GM23338 (cell line): ENCODE data around the gene AATF. TPM values are rescaled to one million over a fixed set of nuclear protein-coding genes. Genes with fewer than 3 reads are reported as not detected.
A peak's percentile ranks its signal among the peaks of the same experiment; 100 is the strongest.

ENCODE experiments used
- ATAC-seq: fragments of 200-7000 bp; cut with Tn5 transposase; 3 replicates; pipeline ENCODE4 v1.9.1; 2020
- DNase-seq: peaks from one replicate; pipeline ENCODE4 v3.0.0-alpha.2; 2015; ENCODE audit warnings: low spot score
- H2AFZ ChIP-seq: fragments of 200-600 bp; sonication (generic); 2 replicates; pipeline ENCODE4 v1.8.0; 2016; ENCODE audit warnings: antibody characterized with exemption, mild to moderate bottlenecking, moderate library complexity
- H3F3A ChIP-seq: fragments of 200-600 bp; sonication (generic); replicated peaks from 2 replicates; pipeline ENCODE4 v1.8.0; 2017; ENCODE audit warnings: antibody characterized with exemption, mixed run types, low read depth
- H3K27ac ChIP-seq: fragments of 200-600 bp; sonication (generic); 2 replicates; pipeline ENCODE4 v1.6.1; 2016; ENCODE audit warnings: low read depth
- H3K27me3 ChIP-seq: fragments of 200-600 bp; sonication (generic); 2 replicates; pipeline ENCODE4 v1.8.0; 2016; ENCODE audit warnings: mild to moderate bottlenecking, mixed run types, moderate library complexity; ENCODE audit not compliant: insufficient read depth
- H3K36me3 ChIP-seq: fragments of 200-600 bp; sonication (generic); 2 replicates; pipeline ENCODE4 v1.8.0; 2016; ENCODE audit warnings: mild to moderate bottlenecking; ENCODE audit not compliant: insufficient read depth
- H3K4me1 ChIP-seq: fragments of 200-600 bp; sonication (generic); 2 replicates; pipeline ENCODE4 v1.8.0; 2016; ENCODE audit warnings: mild to moderate bottlenecking, moderate library complexity; ENCODE audit not compliant: insufficient read depth
- H3K4me2 ChIP-seq: fragments of 200-600 bp; sonication (generic); 2 replicates; pipeline ENCODE4 v1.7.1; 2017; ENCODE audit warnings: mixed run types
- H3K4me3 ChIP-seq: fragments of 200-600 bp; sonication (generic); 2 replicates; pipeline ENCODE4 v1.6.1; 2016; ENCODE audit warnings: mixed run types
- H3K79me2 ChIP-seq: fragments of 200-600 bp; sonication (generic); replicated peaks from 2 replicates; pipeline ENCODE4 v1.8.0; 2017; ENCODE audit warnings: mild to moderate bottlenecking; ENCODE audit not compliant: insufficient read depth
- H3K9me2 ChIP-seq: fragments of 200-600 bp; sonication (generic); 2 replicates; pipeline ENCODE4 v1.8.0; 2017; ENCODE audit not compliant: insufficient read depth
- H4K20me1 ChIP-seq: fragments of 200-600 bp; sonication (generic); replicated peaks from 2 replicates; pipeline ENCODE4 v1.8.0; 2017; ENCODE audit warnings: mild to moderate bottlenecking; ENCODE audit not compliant: insufficient read depth
- H3K27ac Mint-ChIP-seq: 2 replicates; pipeline ENCODE4 v1.8.0; 2020; ENCODE audit warnings: inconsistent platforms, mild to moderate bottlenecking, moderate library complexity, mixed read lengths
- H3K27me3 Mint-ChIP-seq: 3 replicates; pipeline ENCODE4 v1.8.0; 2022; ENCODE audit warnings: low read depth, mild to moderate bottlenecking, moderate library complexity, mixed read lengths, inconsistent platforms; ENCODE audit not compliant: insufficient read depth, poor library complexity
- H3K36me3 Mint-ChIP-seq: 3 replicates; pipeline ENCODE4 v1.8.0; 2021; ENCODE audit warnings: low read depth, mild to moderate bottlenecking, inconsistent platforms, moderate library complexity, mixed read lengths
- H3K4me1 Mint-ChIP-seq: 3 replicates; pipeline ENCODE4 v1.8.0; 2020; ENCODE audit warnings: mild to moderate bottlenecking, inconsistent platforms, mixed read lengths
- H3K4me3 Mint-ChIP-seq: 3 replicates; pipeline ENCODE4 v1.8.0; 2021; ENCODE audit warnings: moderate library complexity, mild to moderate bottlenecking, inconsistent platforms, mixed read lengths
- H3K9me3 Mint-ChIP-seq: 3 replicates; pipeline ENCODE4 v1.8.0; 2020; ENCODE audit warnings: moderate library complexity, mild to moderate bottlenecking, inconsistent platforms, mixed read lengths
- CREB1 ChIP-seq: fragments of 250-450 bp; sonication (Bioruptor Pico); IDR thresholded peaks from 2 replicates; pipeline ENCODE4 v1.5.0; 2020; ENCODE audit warnings: low read depth, mild to moderate bottlenecking, moderate library complexity
- ETS1 ChIP-seq: IDR thresholded peaks from 2 replicates; pipeline ENCODE4 v1.6.1; 2016; ENCODE audit warnings: antibody characterized with exemption
- EZH2 ChIP-seq: fragments of 200-600 bp; sonication (generic); IDR thresholded peaks from one replicate; pipeline ENCODE4 v1.8.0; 2017; ENCODE audit warnings: antibody characterized with exemption, mild to moderate bottlenecking, low read depth; ENCODE audit not compliant: unreplicated experiment
- EZH2phosphoT487 ChIP-seq: fragments of 200-600 bp; sonication (generic); IDR thresholded peaks from one replicate; pipeline ENCODE4 v1.8.1; 2018; ENCODE audit warnings: antibody characterized with exemption; ENCODE audit not compliant: unreplicated experiment
- NANOG ChIP-seq: IDR thresholded peaks from 2 replicates; pipeline ENCODE4 v1.6.1; 2016; ENCODE audit warnings: antibody characterized with exemption, borderline replicate concordance
- ZNF114 ChIP-seq: fragments of 250-450 bp; sonication (Bioruptor Pico); IDR thresholded peaks from 2 replicates; pipeline ENCODE4 v1.5.0; 2020; ENCODE audit warnings: mild to moderate bottlenecking, moderate library complexity
- ZNF331 ChIP-seq: fragments of 250-450 bp; sonication (Bioruptor Pico); IDR thresholded peaks from 2 replicates; pipeline ENCODE4 v1.5.0; 2020; ENCODE audit warnings: low read depth, mild to moderate bottlenecking, moderate library complexity
- polyA plus RNA-seq: library from polyadenylated mRNA; unstranded; fragments of >200 nt; fragmentation: Nextera tagmentation; extraction: Ambion mirVana; gene quantifications from 2 replicates; pipeline ENCODE4 v1.2.1, GENCODE V29; 2016
- total RNA-seq: library from RNA; depleted of rRNA; stranded (reverse); fragments of >200 nt; shearing (Covaris generic); gene quantifications from 2 replicates; pipeline ENCODE4 v1.2.3, GENCODE V29; 2014

Gene AATF
- total and polyA plus RNA-seq, 2 experiments from 2014 or later, result 40.2 to 71.2 TPM

- H3K4me2 ChIP-seq, result peak overlapping the region; percentile 86
- Mint-ChIP-seq H3K36me3 (peaks cover 2% of the 10 kb centered on the region; the same call in 1 of the 3 replicates), H3K27me3 (peaks cover 100% of the 10 kb centered on the region), H3K9me3 (peaks cover 11% of the 10 kb centered on the region; the same call in 2 of the 3 replicates), H3K4me3 (peak overlapping the region; percentile 47), H3K27ac (no peak overlapping the region), H3K4me1 (peaks cover 69% of the 10 kb centered on the region)
- peaks cover 90% of the 10 kb centered on the region for H3K4me1 ChIP-seq
- H3K36me3 ChIP-seq, result no peaks in the 10 kb centered on the region
- H3K79me2 ChIP-seq, result no peaks in the 10 kb centered on the region
- H2AFZ ChIP-seq, result no peak overlapping the region
- ATAC-seq, result peak; percentile 5; the same call in 2 of the 3 replicates
- peak overlapping the region; percentile 55 for H3K4me3 ChIP-seq
- TF ChIP-seq CREB1 (no peak), EZH2phosphoT487 (peak; percentile 45), EZH2 (peak; percentile 97)
- H4K20me1 ChIP-seq, result peaks cover 4% of the 10 kb centered on the region; the same call in 1 of the 2 replicates
- peaks cover 100% of the 10 kb centered on the region for H3K27me3 ChIP-seq
- peak; percentile 76 for DNase-seq
- H3K27ac ChIP-seq, result no peak overlapping the region
- H3F3A ChIP-seq, result peaks cover 49% of the 10 kb centered on the region
- no peaks in the 10 kb centered on the region for H3K9me2 ChIP-seq
Measured at GRCh38 chr17:36943250-36944191, 5.2 kb upstream of the AATF start.

- Histone ChIP-seq H3K4me1 (peaks cover 83% of the 10 kb centered on the region), H3K9me2 (no peaks in the 10 kb centered on the region), H3K36me3 (no peaks in the 10 kb centered on the region), H3K4me3 (no peak overlapping the region), H2AFZ (no peak overlapping the region), H3K27ac (no peak overlapping the region), H3F3A (peaks cover 41% of the 10 kb centered on the region), H3K27me3 (peaks cover 93% of the 10 kb centered on the region), H4K20me1 (peaks cover 3% of the 10 kb centered on the region), H3K4me2 (peak overlapping the region; percentile 86; the same call in 1 of the 2 replicates), H3K79me2 (peaks cover 4% of the 10 kb centered on the region)
- ATAC-seq, result no peak
- H3K4me3 Mint-ChIP-seq, result no peak overlapping the region
- H3K27ac Mint-ChIP-seq, result no peak overlapping the region
- H3K4me1 Mint-ChIP-seq, result peaks cover 64% of the 10 kb centered on the region
- H3K9me3 Mint-ChIP-seq, result peaks cover 8% of the 10 kb centered on the region; the same call in 2 of the 3 replicates
- TF ChIP-seq ZNF331 (CRISPR knock-in tag), result no peak
- TF ChIP-seq EZH2, result peak; percentile 65
- TF ChIP-seq CREB1, result no peak
- no peak for TF ChIP-seq NANOG
- no peak for TF ChIP-seq ZNF114
- DNase-seq, result no peak
- peaks cover 95% of the 10 kb centered on the region for H3K27me3 Mint-ChIP-seq
- peaks cover under 1% of the 10 kb centered on the region; the same call in 1 of the 3 replicates for H3K36me3 Mint-ChIP-seq
Measured at GRCh38 chr17:36944553-36944952, 4.2 kb upstream of the AATF start.

GRCh38 chr17:36945140-36945539, 3.6 kb upstream of the AATF start:
- H3K27me3 Mint-ChIP-seq, result peaks cover 91% of the 10 kb centered on the region
- H3K27me3 ChIP-seq, result peaks cover 92% of the 10 kb centered on the region
- TF ChIP-seq ZNF114 (no peak), ETS1 (no peak), EZH2 (peak; percentile 57)

More at GRCh38 chr17:36945140-36945539, 3.6 kb upstream of the AATF start:
- H3K4me1 ChIP-seq, result peaks cover 86% of the 10 kb centered on the region
- no peak overlapping the region for H3K27ac ChIP-seq
- H3K9me2 ChIP-seq, result no peaks in the 10 kb centered on the region
- peaks cover 9% of the 10 kb centered on the region for H4K20me1 ChIP-seq
- Mint-ChIP-seq H3K9me3 (peaks cover 5% of the 10 kb centered on the region; the same call in 1 of the 3 replicates), H3K4me1 (peaks cover 65% of the 10 kb centered on the region), H3K27ac (no peak overlapping the region), H3K36me3 (peaks cover 3% of the 10 kb centered on the region; the same call in 1 of the 3 replicates), H3K4me3 (peak overlapping the region; percentile 53; the same call in 1 of the 3 replicates)
- peaks cover 10% of the 10 kb centered on the region for H3K79me2 ChIP-seq
- peaks cover 45% of the 10 kb centered on the region for H3F3A ChIP-seq
- H3K4me2 ChIP-seq, result peak overlapping the region; percentile 86; the same call in 1 of the 2 replicates
- no peak overlapping the region for H2AFZ ChIP-seq
- H3K36me3 ChIP-seq, result no peaks in the 10 kb centered on the region
- peak overlapping the region; percentile 47 for H3K4me3 ChIP-seq
- ATAC-seq, result no peak
- DNase-seq, result no peak
